OCI-LY1 (cell line): ENCODE results near the gene CCL3.

ENCODE experiments used
- H2AFZ ChIP-seq: fragments of 200-600 bp; sonication (generic), shearing (Covaris generic); 2 replicates; pipeline ENCODE4 v1.6.0; 2014; ENCODE audit warnings: antibody characterized with exemption, mild to moderate bottlenecking, low read length
- H3F3A ChIP-seq: fragments of 200-600 bp; sonication (generic), shearing (Covaris generic); 2 replicates; pipeline ENCODE4 v1.6.0; 2014; ENCODE audit warnings: mild to moderate bottlenecking, antibody characterized with exemption, low read length, moderate library complexity; ENCODE audit not compliant: insufficient read depth
- H3K27ac ChIP-seq: fragments of 200-600 bp; sonication (generic); 2 replicates; pipeline ENCODE4 v1.5.1; 2014; ENCODE audit warnings: low read length, mixed run types, mild to moderate bottlenecking, low read depth; ENCODE audit not compliant: poor library complexity, severe bottlenecking
- H3K27me3 ChIP-seq: fragments of 200-600 bp; sonication (generic); 2 replicates; pipeline ENCODE4 v1.6.0; 2014; ENCODE audit warnings: antibody characterized with exemption, mild to moderate bottlenecking, low read length, moderate library complexity; ENCODE audit not compliant: insufficient read depth
- H3K36me3 ChIP-seq: fragments of 200-600 bp; sonication (generic); 2 replicates; pipeline ENCODE4 v1.6.1; 2014; ENCODE audit warnings: mild to moderate bottlenecking, antibody characterized with exemption, low read length, moderate library complexity, mixed read lengths; ENCODE audit not compliant: insufficient read depth
- H3K4me1 ChIP-seq: fragments of 200-600 bp; sonication (generic); 2 replicates; pipeline ENCODE4 v1.5.1; 2014; ENCODE audit warnings: mild to moderate bottlenecking, low read length, moderate library complexity; ENCODE audit not compliant: insufficient read depth, severe bottlenecking
- H3K4me2 ChIP-seq: fragments of 200-600 bp; sonication (generic), shearing (Covaris generic); 2 replicates; pipeline ENCODE4 v1.6.1; 2014; ENCODE audit warnings: low read length
- H3K4me3 ChIP-seq: fragments of 200-600 bp; sonication (generic); 2 replicates; pipeline ENCODE4 v1.5.1; 2014; ENCODE audit warnings: low read length, low read depth, mild to moderate bottlenecking, mixed read lengths; ENCODE audit not compliant: poor library complexity, severe bottlenecking
- H3K79me2 ChIP-seq: fragments of 200-600 bp; shearing (Covaris generic); 2 replicates; pipeline ENCODE4 v1.6.1; 2016; ENCODE audit warnings: mixed run types, low read length, mixed read lengths; ENCODE audit not compliant: insufficient read depth
- H3K9ac ChIP-seq: fragments of 200-600 bp; sonication (generic), shearing (Covaris generic); 2 replicates; pipeline ENCODE4 v1.6.1; 2014; ENCODE audit warnings: mild to moderate bottlenecking, low read length, mixed read lengths
- H3K9me2 ChIP-seq: fragments of 200-600 bp; sonication (generic), shearing (Covaris generic); 2 replicates; pipeline ENCODE4 v1.6.1; 2014; ENCODE audit warnings: low read depth, mild to moderate bottlenecking, low read length, mixed read lengths
- H3K9me3 ChIP-seq: fragments of 200-600 bp; shearing (Covaris generic); 2 replicates; pipeline ENCODE4 v1.6.1; 2014; ENCODE audit warnings: low read length, mixed read lengths
- H4K20me1 ChIP-seq: fragments of 200-600 bp; sonication (generic), shearing (Covaris generic); 2 replicates; pipeline ENCODE4 v1.6.0; 2016; ENCODE audit warnings: mild to moderate bottlenecking, low read length; ENCODE audit not compliant: insufficient read depth
- CTCF ChIP-seq: fragments of 200-600 bp; sonication (generic), shearing (Covaris generic); IDR thresholded peaks from 2 replicates; pipeline ENCODE4 v1.5.1; 2017; ENCODE audit warnings: mild to moderate bottlenecking, antibody characterized with exemption, low read length, moderate library complexity, mixed read lengths
- EZH2 ChIP-seq: fragments of 200-600 bp; sonication (generic), shearing (Covaris generic); IDR thresholded peaks from 2 replicates; pipeline ENCODE4 v1.8.0; 2017; ENCODE audit warnings: borderline replicate concordance, mixed run types, mild to moderate bottlenecking, antibody characterized with exemption, low read length, moderate library complexity, mixed read lengths

CCL3 gene

GRCh38 chr17:36070427-36070826 lies 19.5 kb downstream of the CCL3 start:
- Histone ChIP-seq H3K9me2 (no peaks in the 10 kb centered on the region), H3K36me3 (no peaks in the 10 kb centered on the region), H3K27ac (no peak overlapping the region), H4K20me1 (no peaks in the 10 kb centered on the region), H3K4me2 (no peak overlapping the region), H3F3A (no peaks in the 10 kb centered on the region), H3K79me2 (no peaks in the 10 kb centered on the region), H2AFZ (no peak overlapping the region), H3K27me3 (0 out of 2 replicates have a peak, but pooled peaks cover 8% of the 10 kb centered on the region), H3K4me3 (no peak overlapping the region), H3K4me1 (no peaks in the 10 kb centered on the region), H3K9me3 (no peaks in the 10 kb centered on the region), H3K9ac (no peak overlapping the region)
- TF ChIP-seq CTCF (no peak), EZH2 (no peak)

- Histone ChIP-seq H3K27ac (no peak overlapping the region), H4K20me1 (no peaks in the 10 kb centered on the region), H3K4me2 (no peak overlapping the region), H2AFZ (no peak overlapping the region), H3F3A (no peaks in the 10 kb centered on the region), H3K9ac (no peak overlapping the region), H3K79me2 (no peaks in the 10 kb centered on the region), H3K4me3 (no peak overlapping the region), H3K27me3 (0 out of 2 replicates have a peak, but pooled peaks cover 8% of the 10 kb centered on the region), H3K9me3 (no peaks in the 10 kb centered on the region), H3K4me1 (no peaks in the 10 kb centered on the region), H3K9me2 (no peaks in the 10 kb centered on the region), H3K36me3 (no peaks in the 10 kb centered on the region)
- TF ChIP-seq EZH2 (no peak), CTCF (no peak)
These were observed 20.8 kb downstream of the CCL3 start for GRCh38 chr17:36069136-36069535.

GRCh38 chr17:36068524-36068923 lies 21.4 kb downstream of the CCL3 start:
- no peaks in the 10 kb centered on the region for H3K36me3 ChIP-seq
- no peaks in the 10 kb centered on the region for H3K79me2 ChIP-seq
- no peaks in the 10 kb centered on the region for H3K9me3 ChIP-seq
- H3K9ac ChIP-seq, result no peak overlapping the region
- H3K4me2 ChIP-seq, result no peak overlapping the region
- no peak overlapping the region for H2AFZ ChIP-seq
- TF ChIP-seq CTCF, result no peak
- TF ChIP-seq EZH2, result no peak
- H3K27ac ChIP-seq, result no peak overlapping the region
- H3K4me1 ChIP-seq, result no peaks in the 10 kb centered on the region
- 0 out of 2 replicates have a peak, but pooled peaks cover 8% of the 10 kb centered on the region for H3K27me3 ChIP-seq
- H4K20me1 ChIP-seq, result no peaks in the 10 kb centered on the region
- no peaks in the 10 kb centered on the region for H3K9me2 ChIP-seq
- no peak overlapping the region for H3K4me3 ChIP-seq
- H3F3A ChIP-seq, result no peaks in the 10 kb centered on the region
